Thyroid gland (tissue), 4 donors: ENCODE measurements around the gene STAMBPL1.

Experiments used
- CTCF ChIP-seq, 6 experiments: fragments of 200-600 bp in 3 of 6; fragments of 450-650 bp in 3 of 6; sonication (generic) in 3 of 6; IDR thresholded peaks; one replicate each; pipeline ENCODE4 v1.5.1; 2016 to 2019; ENCODE audit warnings: antibody characterized with exemption in 6 of 6, mild to moderate bottlenecking in 2 of 6, inconsistent platforms in 1 of 6, moderate library complexity in 1 of 6
- POLR2A ChIP-seq, 2 donors: fragments of 450-650 bp; IDR thresholded peaks; one replicate each; pipeline ENCODE4 v1.6.1; 2017; ENCODE audit warnings: antibody characterized with exemption in 2 of 2, mild to moderate bottlenecking in 2 of 2, moderate library complexity in 1 of 2

- TF ChIP-seq CTCF (IDR thresholded peaks at IDR 0.05) (no peak), POLR2A (IDR thresholded peaks at IDR 0.05) (no peak)
These were observed 67.0 kb downstream of the STAMBPL1 start for GRCh38 chr10:88946965-88947590.
